Stimulated activated CD8-positive, alpha-beta memory T cell treated with anti-CD3 and anti-CD28 coated beads, Interleukin-7, amount 100 ng/mL, for 24 hours (primary cell): ENCODE results near the gene B9D1.
A peak's percentile ranks its signal among the peaks of the same experiment; 100 is the strongest.

Experiments used
- DNase-seq: peaks from one replicate; pipeline ENCODE4 v3.0.0-alpha.2; 2020; ENCODE audit warnings: low read depth

Gene B9D1

GRCh38 chr17:19362277-19363113, at the start of gene B9D1:
TSS of gene B9D1 (minus strand) at chr17:19362723. CDS start at chr17:19362569, 154 bp downstream.
- DNase-seq: peak; percentile 87

DNA sequence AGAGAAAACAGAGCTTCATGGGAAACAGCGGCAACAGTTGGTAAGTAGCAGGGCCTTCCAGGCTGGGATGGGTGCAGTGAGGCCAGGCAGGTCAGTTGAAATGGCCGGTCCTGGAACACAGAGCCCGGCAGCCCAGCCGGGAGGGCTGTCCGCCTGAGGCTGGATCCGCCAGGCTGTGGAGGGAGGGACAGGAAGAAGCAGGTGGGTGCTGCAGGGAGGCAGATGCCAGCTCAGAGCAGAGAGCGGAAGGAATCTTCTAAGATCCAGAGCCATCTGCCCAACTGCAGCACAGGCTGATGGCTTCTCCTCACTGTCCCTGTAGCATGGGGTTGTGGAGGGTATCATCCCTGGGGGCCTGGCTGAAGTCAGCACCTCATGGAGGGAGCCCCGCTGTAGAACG, 49.1 kb upstream of the B9D1 start:
- no peak for DNase-seq

GRCh38 chr17:19410875-19411620, 48.5 kb upstream of the B9D1 start, which contains the start of gene RNF112:
TSS of gene RNF112 (plus strand) at chr17:19411232. CDS start at chr17:19411409, 177 bp downstream.
- DNase-seq: no peak

DNA sequence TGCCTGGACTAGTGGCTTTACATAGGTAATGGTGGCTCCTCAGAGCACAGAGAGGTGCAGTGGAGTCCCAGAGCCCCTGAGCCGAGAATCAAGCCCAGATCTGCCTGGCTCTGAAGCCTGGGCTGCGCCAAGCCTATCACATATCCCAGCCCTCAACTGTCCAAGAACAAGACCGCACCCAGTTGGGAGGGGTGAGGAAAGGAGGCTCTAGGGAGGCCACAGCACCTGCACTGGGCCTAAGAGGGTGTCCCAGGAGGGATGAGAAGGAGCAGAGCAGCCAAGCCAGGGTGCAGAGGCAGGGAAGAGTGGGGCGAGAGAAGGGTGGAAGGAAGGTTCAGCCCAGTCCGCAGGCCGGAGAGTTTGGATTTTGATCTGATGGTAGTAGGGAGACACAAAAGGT, 47.6 kb upstream of the B9D1 start:
- DNase-seq: no peak

- no peak for DNase-seq
Observed at GRCh38 chr17:19409509-19409908, 47.0 kb upstream of the B9D1 start.

GRCh38 chr17:19409066-19409465, 46.5 kb upstream of the B9D1 start:
- no peak for DNase-seq

- DNase-seq: no peak
Observed at GRCh38 chr17:19408346-19408710, 45.8 kb upstream of the B9D1 start.

GRCh38 chr17:19407601-19408345, 45.2 kb upstream of the B9D1 start:
- no peak for DNase-seq

GRCh38 chr17:19405114-19405513, 42.6 kb upstream of the B9D1 start:
- DNase-seq: no peak

- DNase-seq: no peak
Observed at GRCh38 chr17:19404264-19404663, 41.7 kb upstream of the B9D1 start.

- DNase-seq: no peak
Observed at GRCh38 chr17:19403021-19403420, 40.5 kb upstream of the B9D1 start.

DNA sequence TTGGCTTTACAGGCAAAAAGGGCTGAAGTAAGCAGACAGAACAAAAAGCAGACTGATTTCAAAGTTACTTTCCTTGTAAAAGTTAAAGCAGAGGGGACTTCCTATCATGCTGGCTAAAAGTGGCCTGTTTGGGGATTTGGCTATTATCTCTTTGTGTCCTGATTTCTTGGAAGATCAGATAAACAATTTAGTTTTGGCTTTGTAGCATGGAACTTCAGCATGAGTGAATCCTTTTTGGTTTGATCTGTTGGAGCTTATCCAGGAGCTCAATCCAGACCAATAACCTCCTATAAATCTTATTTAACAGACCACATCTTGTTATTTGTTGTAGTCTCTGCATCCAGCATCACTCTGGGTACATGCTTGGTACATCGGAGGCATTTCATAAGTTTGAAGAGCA, 39.6 kb upstream of the B9D1 start:
- DNase-seq: no peak

DNA sequence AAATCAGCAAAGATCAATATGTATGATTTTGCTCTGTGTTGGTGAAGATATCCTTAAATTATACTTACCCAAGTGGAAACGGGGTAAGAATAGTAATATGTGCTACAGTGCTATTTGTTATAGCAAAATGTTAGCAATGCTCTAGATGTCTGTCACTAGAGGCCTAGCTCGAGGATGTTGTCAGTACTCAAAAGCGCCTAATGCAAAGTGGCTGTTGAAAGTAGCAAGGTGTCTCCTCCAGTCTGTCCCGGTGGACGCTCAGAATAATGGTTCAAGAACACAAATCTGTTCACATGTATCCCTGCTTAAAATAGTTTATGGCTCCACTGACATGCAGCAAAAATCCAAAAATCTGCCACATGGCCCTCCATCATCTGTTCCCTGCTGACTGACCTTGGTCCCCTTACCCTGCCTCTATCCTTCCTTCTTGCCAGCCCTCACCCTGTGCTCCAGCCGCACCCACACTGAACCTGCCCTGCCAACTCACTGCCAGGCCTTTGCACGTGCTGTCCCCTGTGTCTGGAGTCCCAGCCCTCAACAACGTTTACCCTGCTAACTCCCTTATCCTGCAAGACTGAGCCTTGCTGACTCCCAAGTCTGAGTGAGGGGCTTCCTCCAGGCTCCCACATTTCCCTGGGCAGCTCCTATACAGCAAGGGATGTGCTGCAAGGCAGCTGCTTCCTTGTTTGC, 38.9 kb upstream of the B9D1 start:
- DNase-seq: no peak

- no peak for DNase-seq
Observed at GRCh38 chr17:19399750-19400450, 37.4 kb upstream of the B9D1 start.

- DNase-seq: no peak
Observed at GRCh38 chr17:19398301-19399181, 36.0 kb upstream of the B9D1 start.

GRCh38 chr17:19397556-19398041, 35.1 kb upstream of the B9D1 start:
- no peak for DNase-seq

- DNase-seq: no peak
Observed at GRCh38 chr17:19392303-19392702, 29.8 kb upstream of the B9D1 start.

- no peak for DNase-seq
Observed at GRCh38 chr17:19391432-19391831, 28.9 kb upstream of the B9D1 start.

DNA sequence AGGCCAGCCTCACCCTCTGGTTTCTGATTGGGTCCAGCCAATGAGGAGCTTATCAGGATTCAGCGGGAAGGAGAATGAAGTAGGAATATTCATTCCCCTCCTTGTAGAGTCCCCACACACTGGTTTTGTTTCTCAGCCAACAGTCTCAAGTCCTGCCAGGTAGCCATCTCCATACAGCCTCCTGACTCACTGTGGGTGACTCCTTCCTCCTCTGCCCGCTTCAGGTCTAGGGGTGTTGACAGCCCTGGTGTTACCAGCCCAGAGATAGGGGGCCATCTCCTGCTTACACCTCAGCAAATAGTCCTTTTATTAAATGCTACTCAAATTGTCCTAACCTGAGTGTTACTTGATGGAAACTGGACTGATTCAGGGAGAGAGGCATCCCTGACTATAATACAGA, 28.4 kb upstream of the B9D1 start:
- DNase-seq: no peak
